Dedifferentiated amniotic fluid mesenchymal stem cell (primary cell): Measurements from ENCODE around the gene GADD45GIP1.
"Not testable (repeated sequence)": the region's sequence is repeated elsewhere in the genome, so short reads cannot be mapped to it uniquely, and the experiment has no call there.

Source experiments
- DNase-seq: peaks from one replicate; pipeline ENCODE4 v3.0.0-alpha.2; 2016; ENCODE audit errors: extremely low spot score

The GADD45GIP1 gene

DNA sequence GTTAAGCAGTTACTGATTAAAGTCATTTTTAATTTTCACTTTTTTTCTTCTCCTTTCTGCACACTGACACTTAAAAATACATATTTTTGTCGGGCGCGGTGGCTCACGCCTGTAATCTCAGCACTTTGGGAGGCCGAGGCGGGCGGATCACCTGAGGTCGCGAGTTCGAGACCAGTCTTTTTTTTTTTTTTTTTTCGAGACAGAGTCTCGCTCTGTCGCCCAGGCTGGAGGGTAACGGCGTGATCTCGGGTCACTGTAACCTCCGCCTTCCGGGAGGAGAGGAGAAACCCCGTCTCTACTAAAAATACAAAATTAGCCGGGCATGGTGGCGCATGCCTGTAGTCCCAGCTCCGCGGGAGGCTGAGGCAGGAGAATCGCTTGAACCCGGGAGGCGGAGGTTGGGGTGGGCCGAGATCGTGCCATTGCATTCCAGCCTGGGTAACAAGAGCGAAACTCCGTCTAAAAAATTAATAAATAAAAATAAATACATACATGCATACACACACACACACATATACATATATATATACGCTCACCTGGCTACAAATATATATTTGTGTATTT lies 448 bp upstream of the GADD45GIP1 start:
- DNase-seq: not testable (repeated sequence)

DNA sequence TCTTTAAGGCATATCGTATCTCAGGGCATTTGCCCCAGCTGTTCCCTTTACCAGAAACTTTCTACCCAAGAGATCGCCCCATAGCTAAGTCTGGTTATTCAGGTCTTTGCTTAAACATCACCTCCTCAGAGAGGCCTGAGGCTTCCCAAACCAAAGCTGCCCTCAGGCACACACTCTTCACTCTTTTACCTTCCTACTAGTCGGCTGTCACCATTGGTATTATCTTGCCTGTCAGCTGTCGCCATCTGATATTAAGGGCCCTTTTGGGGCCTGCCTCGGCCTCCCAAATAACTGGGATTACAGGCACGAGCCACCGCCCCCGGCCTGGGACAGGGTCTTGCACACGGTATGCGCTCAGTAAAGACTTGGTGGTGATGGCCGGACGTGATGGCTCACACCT lies 1.0 kb downstream of the GADD45GIP1 start:
- no peak for DNase-seq

DNA sequence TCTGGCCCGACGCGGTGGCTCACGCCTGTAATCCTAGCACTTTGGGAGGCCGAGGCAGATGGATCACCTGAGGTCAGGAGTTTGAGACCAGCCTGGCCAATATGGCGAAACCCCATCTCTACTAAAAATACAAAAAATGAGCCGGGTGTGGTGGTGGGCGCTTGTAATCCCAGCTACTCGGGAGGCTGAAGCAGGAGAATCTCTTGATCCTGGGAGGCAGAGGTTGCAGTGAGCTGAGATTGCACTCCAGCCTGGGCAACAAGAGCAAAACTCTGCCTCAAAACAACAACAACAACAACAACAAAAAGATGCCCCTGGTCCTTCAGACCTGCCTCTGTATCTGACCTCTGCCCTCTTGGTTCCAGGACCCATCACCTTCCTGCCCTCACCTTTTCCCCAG lies 1.4 kb downstream of the GADD45GIP1 start:
- not testable (repeated sequence) for DNase-seq

DNA sequence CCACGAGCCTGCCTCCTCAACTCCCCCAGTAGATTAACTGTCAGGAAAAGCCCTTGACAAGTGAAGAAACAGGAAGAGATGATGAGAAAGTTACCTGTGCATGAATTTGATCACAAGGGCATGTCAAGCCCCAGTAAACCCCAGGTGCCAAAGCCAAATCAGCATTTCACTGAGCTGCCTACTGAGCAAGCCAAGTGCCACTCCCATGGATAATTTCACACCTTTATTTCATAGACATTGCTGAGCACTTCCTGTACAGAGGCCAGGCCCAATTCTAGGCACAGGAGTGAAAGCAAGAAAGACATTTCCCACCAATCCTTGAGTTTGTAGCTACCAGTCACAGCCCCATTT lies 2.4 kb downstream of the GADD45GIP1 start:
- DNase-seq: no peak

DNA sequence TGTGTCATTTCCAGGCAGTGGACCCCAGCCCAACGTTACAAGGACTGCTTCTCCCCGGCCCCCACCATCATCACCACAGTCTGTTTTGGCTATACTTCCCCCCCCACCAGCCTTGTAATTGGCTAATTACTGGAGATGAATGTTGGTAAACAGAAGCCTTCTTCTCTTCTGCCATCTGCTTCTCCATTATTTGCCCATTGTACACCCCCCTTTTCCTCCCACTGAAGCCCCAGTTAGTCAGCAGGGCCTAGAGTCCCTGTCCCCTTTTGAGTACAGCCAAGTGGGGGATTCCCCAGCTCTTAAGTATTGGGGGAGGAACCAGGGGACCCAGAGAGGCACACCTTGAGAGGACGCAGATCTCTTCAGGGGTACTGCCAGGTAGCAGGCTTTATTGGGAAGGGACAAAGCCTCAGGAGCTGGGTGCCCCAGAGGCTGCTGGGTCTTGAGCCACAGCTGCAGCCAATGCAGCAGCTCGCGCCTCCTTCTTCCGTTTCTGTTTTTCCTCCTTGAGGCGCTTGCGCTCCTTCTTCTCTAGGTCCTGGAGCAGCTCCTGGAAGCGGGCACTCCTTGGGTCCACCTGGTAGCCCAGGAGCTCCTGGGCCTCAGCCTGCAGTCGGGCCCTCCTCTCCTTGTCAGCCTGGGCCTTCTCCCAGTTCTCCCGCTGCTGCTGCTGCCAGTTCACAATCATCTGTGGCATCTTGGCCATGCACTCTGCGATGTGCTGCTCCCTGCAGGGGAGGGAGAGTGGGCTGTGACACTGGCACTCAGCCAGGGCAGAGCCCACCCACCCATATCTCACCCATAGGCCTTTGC lies 3.0 kb downstream of the GADD45GIP1 start:
- DNase-seq: no peak

DNA sequence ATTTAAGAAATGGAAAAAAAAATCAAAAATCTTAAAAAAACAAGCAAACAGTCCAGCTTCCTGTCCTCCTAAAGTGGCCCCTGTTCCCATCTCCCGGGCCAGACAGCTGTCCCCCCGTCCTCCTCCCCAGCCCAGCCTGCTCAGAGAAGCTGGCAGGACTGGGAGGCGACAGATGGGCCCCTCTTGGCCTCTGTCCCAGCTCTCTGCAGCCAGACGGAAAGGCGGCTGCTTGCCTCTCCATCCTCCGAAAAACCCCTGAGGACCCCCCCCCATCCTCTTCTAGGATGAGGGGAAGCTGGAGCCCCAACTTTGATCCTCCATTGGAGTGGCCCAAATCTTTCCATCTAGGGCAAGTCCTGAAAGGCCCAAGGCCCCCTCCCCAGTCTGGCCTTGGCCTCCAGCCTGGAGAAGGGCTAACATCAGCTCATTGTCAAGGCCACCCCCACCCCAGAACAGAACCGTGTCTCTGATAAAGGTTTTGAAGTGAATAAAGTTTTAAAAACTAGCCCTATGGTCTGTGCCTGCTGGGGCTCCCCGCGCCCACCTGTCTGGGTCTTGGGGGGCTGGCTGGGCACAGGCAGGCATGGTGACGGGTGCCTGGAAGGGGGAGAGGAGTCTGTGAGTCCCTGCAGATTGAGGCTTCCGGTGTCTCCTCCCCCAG lies 3.8 kb downstream of the GADD45GIP1 start:
- DNase-seq: no peak

DNA sequence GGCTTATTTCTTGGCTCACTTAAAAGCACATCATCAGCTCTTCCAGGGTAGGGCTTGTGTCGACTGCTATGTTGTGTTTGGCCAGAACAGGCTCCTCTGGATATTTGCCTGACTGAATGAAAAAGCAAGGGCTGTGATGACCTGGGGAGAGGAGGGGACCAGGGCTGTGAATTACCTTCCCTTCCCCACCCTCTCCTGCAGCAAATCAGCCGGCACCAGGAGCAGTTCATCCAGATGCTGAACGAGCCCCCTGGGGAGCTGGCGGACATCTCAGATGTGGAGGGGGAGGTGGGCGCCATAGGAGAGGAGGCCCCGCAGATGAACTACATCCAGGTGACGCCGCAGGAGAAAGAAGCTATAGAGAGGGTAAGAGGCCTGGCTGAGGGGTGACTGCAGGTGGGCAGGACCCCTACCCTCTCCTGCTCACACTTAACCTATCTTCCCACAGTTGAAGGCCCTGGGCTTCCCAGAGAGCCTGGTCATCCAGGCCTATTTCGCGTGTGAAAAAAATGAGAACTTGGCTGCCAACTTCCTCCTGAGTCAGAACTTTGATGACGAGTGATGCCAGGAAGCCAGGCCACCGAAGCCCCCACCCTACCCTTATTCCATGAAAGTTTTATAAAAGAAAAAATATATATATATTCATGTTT lies 4.4 kb downstream of the GADD45GIP1 start:
- DNase-seq: peak; percentile 73

DNA sequence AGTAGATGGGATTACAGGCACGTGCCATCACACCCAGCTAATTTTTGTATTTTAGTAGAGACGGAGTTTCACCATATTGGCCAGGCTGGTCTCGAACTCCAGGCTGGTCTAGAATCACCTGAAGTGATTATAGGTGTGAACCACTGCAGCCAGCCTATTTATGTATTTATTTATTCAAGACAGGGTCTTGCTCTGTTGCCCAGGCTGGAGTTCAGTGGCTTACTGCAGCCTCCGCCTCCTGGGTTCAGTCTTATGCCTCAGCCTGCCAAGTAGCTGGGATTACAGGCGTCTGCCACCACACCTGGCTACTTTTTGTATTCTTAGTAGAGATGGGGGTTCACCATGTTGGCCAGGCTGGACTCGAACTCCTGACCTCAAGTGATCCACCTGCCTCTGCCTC lies 5.0 kb downstream of the GADD45GIP1 start:
- DNase-seq: not testable (repeated sequence)

DNA sequence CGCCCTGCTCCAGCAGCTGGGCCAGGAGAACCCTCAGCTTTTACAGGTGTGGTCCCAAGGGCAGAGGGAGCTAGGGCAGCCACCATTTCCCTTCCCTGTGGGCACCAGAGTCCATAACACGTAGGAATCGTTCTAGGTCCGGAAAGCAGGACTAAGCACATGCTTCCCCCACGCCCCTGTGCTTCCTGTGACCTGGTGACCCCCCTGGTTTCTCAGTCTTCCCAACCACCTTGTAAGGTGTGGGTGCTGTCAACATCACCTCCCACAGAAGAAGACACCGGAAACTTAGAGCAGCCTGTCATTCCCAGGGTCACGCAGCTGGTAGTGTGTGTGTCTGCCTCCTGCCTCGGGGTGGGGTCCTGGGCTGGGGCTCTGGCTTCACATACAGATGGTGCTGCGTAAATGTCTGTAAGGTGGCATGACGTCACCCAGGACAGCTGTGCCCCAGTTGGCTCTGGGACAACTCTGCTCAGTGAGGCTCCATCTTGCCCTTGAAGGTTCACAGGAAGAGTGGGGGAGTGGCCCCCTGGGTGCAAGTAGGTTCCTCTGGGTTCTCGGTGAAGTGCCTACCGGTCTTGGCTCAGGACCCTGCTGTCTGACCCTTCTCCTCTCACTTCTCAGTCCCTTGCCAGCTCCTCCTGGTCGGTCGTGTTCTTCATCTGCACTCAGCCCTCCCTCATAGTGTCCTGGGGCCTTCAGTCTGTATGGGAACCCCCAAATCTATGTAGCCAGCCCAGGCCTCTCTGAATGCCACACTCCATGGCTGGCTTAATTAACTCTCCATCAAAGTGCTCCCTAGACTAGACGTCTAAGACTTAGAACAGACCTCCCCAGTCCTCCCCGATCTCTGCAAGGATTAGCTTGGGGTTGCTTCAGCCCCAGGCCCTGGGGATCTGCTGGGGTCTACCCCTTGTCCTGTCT lies 7.4 kb downstream of the GADD45GIP1 start:
- no peak for DNase-seq

DNA sequence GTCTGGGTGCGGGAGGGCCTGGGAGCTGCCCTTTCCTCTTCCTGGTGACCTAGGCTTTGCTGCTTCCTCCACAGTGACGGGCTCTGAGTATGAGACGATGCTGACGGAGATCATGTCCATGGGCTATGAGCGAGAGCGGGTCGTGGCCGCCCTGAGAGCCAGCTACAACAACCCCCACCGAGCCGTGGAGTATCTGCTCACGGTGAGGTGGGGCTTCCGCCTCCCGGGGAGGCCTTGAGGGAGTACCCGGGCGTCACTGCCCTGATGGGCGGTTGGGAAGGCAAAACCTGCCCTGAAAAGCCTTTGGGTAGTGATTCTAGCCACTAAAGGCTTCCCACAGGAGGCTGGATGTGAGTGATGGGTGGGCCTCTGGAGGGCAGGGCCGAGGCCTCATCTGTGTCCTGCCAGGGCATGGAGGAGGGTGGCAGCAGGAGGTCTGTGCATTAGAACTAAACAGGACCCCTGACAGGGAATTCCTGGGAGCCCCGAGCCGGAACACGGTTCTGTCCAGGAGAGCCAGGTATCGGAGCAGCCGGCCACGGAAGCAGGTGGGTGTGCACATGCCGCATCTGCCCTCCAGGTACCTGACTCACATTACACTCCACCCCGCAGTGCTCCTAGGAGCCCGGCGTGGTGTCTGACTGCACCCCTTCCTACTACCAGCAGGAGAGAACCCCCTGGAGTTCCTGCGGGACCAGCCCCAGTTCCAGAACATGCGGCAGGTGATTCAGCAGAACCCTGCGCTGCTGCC lies 8.2 kb downstream of the GADD45GIP1 start:
- no peak for DNase-seq

DNA sequence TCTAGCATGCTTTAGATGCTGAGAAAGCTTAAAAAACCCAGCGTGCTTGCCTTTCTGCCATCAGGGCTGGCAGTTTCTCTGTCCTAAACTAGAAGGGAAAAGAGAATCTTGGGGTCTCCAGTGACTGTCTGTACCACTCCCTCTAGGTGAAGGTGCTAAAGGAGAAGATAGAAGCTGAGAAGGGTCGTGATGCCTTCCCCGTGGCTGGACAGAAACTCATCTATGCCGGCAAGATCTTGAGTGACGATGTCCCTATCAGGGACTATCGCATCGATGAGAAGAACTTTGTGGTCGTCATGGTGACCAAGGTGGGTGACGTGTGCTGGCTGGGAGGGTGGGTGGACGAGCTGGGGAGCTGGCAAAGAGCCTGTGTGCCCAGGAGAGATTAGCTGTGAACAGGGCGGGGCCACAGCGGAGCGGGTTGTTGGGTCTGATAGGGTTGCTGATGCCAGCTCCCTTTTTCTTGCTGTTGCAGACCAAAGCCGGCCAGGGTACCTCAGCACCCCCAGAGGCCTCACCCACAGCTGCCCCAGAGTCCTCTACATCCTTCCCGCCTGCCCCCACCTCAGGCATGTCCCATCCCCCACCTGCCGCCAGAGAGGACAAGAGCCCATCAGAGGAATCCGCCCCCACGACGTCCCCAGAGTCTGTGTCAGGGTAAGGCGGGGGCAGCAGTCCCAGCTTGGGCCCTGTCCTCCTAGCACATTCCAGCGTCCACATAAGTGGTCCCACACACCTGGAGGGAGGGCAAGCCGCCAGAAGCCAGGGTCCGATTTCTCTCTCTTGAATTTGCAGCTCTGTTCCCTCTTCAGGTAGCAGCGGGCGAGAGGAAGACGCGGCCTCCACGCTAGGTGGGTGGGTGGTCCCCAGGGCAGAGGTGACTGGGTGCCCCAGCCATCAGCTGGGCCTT lies 9.1 kb downstream of the GADD45GIP1 start:
- no peak for DNase-seq

DNA sequence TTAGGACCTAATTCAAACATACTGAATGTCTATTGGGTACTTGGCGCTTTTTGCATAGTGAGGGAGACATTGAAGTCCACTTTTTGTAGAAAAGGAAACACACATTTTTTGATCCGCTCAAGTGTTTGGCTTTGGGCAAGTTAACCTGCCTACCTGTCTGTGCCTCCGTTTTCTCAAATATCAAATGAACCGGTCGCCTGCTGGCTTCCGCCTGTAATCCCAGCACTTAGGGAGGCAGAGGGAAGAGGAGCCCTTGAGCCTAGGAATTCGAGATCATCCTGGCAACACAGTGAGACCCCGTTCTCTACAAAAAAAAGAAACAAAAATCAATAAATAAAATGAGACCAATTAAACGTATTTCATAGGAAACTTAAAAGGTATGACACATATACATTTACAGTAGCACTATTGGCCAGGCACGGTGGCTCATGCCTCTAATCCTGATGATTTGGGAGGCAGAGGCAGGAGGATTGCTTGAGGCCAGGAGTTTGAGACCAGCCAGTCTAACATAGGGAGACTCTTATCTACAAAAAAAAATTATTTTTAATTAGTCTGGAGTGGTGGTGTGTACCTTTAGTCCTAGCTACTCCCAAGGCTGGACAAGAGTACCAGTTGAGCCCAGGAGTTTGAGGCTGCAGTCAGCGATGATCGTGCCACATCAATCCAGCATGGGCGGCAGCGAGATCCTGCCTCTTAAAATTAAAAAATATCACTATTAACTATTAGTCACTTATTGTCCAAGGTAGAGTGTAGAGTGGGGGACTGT lies 10.1 kb downstream of the GADD45GIP1 start:
- no peak for DNase-seq

DNA sequence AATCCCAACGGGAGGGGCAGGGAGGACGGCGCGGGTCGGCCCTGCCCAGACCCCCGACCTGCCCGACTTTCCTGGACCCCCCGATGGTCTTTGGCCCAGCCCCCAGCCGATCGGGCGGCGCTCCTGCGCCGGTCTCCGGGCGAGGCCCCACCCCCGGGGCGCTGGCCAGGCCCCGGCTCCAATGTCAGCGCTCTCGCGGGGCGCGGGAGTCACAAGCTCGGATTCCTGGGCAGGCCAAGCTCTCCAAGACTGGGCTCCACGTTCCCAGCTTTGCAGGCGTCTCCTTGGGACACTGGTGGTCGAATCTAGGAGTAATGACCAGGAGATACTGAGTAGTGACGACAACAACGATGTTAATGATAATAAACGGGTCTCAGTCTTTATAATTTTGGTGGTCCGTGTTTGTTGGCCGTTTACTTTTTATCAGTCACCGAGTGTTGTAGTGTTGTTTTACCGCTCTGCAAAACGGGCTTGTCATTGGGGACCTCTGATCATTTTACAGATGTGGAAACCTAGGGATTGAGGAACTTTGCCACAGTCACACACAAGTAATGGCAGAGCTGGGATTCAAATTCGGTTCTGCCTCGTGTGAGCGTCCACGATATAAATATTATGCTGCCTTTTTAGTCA lies 10.8 kb downstream of the GADD45GIP1 start:
- DNase-seq: peak; percentile 88

DNA sequence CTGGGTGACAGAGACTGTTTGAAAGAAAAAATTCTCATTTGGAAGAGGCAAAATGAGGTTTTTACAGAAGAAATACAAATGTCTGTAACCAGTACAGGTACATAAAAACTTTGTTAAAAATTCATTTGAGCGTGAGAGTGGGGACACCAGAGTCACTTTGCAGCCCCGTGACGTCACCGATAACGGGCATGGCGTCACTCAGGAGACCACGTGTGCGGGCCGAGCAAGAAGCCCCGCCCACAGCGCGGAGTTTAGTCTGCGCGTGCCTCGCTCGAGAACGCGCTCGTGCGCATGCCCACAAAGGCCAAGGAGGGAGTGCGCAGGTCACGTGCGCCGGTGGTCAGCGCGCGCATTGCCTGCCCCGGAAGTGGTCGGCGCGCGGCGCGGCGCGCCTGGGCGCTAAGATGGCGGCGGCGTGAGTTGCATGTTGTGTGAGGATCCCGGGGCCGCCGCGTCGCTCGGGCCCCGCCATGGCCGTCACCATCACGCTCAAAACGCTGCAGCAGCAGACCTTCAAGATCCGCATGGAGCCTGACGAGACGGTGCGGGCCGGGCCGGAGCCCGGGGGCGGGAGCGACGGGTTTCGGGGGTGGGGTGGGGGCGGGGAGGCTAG lies 11.4 kb downstream of the GADD45GIP1 start, which contains the start of gene RAD23A:
TSS of gene RAD23A (plus strand) at position 384 of the 613 bp plus-strand sequence. CDS start at position 471, 87 bp downstream.
- peak; percentile 97 for DNase-seq

DNA sequence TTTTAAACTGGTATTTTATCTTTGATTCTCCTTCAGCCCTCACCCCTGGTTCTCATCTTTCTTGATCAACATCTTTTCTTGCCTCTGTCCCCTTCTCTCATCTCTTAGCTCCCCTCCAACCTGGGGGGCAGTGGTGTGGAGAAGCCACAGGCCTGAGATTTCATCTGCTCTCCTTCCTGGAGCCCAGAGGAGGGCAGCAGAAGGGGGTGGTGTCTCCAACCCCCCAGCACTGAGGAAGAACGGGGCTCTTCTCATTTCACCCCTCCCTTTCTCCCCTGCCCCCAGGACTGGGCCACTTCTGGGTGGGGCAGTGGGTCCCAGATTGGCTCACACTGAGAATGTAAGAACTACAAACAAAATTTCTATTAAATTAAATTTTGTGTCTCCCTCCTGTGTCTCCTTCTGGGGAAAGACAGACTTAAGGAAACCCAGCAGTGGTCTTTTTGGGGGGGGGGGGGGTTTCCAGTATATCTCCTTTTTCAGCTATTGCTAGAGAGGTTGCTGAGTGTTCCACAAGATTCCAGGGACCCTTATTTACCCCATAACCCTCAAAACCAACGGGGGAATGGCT lies 12.8 kb downstream of the GADD45GIP1 start:
- no peak for DNase-seq

DNA sequence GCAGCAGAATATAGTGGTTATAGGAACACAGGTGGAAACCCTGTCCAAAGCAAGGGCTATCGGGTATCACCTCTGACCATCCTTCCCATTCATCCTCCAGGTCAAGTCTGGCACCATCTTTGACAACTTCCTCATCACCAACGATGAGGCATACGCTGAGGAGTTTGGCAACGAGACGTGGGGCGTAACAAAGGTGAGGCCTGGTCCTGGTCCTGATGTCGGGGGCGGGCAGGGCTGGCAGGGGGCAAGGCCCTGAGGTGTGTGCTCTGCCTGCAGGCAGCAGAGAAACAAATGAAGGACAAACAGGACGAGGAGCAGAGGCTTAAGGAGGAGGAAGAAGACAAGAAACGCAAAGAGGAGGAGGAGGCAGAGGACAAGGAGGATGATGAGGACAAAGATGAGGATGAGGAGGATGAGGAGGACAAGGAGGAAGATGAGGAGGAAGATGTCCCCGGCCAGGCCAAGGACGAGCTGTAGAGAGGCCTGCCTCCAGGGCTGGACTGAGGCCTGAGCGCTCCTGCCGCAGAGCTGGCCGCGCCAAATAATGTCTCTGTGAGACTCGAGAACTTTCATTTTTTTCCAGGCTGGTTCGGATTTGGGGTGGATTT lies 13.5 kb downstream of the GADD45GIP1 start:
- no peak for DNase-seq

DNA sequence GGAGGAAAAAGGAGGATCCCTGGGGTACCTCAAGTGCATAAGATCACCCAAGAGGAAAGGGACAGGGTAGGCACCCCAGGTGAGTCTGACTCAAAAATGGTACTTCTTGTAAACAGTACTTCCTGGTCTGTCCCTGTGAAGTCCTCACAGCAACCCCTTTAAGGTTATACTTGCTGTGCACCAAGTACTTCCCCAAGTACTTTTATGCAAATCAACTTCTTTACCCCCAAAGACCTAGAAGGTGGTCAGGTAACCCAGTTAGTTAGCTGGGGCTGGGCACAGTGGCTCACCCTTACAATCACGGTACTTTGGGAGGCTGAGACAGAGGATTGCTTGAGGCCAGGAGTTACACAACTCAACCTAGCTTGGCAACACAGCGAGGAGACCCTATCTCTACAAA lies 16.1 kb downstream of the GADD45GIP1 start:
- DNase-seq: no peak
